ENCODE data around the gene SOX5. TPM values are rescaled to one million over a fixed set of nuclear protein-coding genes. Genes with fewer than 3 reads are reported as not detected.

Gene SOX5
- total and polyA plus RNA-seq, 2 donors (not counting 1 experiment from before 2014, with no cell fraction given), result 3.9 to 17.2 TPM

DNA sequence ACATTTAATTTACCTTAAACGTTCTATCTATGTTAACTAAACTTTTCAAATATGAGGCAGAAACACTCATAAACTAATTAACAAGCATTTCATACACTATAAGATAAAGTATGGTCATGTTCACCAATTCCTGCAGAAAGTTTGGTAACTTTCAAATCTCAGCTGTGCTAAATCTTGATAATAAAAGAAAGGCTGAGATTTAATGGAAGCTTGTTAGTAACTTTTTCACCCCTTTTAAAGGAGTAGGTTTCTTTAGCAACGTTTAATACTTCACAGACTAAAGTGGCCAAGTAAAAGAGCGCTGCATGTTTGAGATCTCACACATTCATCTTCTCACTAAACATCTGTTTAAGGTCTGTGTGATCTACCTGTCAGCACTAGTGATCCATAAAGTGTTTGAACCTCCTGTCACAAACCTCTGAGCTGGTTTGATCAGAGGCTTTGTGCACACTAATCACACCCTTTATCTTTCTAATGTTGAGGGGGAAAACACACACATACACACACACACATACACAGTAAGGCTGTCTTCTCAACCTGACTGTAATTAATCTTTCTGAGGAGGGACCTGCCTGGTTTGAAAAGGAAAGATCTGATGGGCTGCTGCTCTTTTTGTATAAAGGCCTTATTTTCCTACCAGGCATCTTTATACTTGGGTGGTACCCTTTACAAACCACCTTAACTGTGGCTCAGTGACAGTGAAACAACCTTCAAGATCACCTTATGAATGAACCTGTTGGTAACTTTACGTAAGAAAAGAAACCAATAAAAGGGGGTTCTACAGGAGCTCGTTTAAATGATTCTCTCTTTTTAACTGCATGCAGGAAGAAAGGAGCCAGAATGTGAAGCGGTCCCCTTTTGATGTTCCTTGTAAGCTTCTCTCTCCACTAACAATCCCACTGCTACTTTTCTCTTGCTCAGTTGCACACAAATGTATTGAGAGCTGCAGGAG, 244.2 kb downstream of the SOX5 start:
- H3K36me3 ChIP-seq (replicated peaks in 1 of 2; ENCODE audit: control extremely low read depth in 1 of 2, control insufficient read depth in 1 of 2, extremely low read depth in 1 of 2, insufficient read depth in 2 of 2, low read length in 1 of 2), result no peaks in the 10 kb centered on the region
- H3K79me2 ChIP-seq (ENCODE audit: control insufficient read depth, insufficient read depth, low read length), result no peaks in the 10 kb centered on the region
- ChIA-PET POLR2A (no interaction called here), CTCF (no interaction called here)
- no peak overlapping the region for H3K4me3 Mint-ChIP-seq
- no peaks in the 10 kb centered on the region for H3K4me1 Mint-ChIP-seq
- no peak overlapping the region for H3K4me3 ChIP-seq (ENCODE audit: control extremely low read depth in 1 of 5, extremely low read depth in 1 of 5, insufficient read depth in 1 of 5, low read depth in 2 of 5, low read length in 4 of 5)
- H3K9me3 Mint-ChIP-seq (ENCODE audit: insufficient read depth), result no peaks in the 10 kb centered on the region
- no peaks in the 10 kb centered on the region for H3K9me3 ChIP-seq (ENCODE audit: control extremely low read depth in 1 of 3, control insufficient read depth in 2 of 3, insufficient read depth in 1 of 3, low read length in 2 of 3)
- H3K27ac Mint-ChIP-seq, result no peak overlapping the region
- TF ChIP-seq, protein P1, sequence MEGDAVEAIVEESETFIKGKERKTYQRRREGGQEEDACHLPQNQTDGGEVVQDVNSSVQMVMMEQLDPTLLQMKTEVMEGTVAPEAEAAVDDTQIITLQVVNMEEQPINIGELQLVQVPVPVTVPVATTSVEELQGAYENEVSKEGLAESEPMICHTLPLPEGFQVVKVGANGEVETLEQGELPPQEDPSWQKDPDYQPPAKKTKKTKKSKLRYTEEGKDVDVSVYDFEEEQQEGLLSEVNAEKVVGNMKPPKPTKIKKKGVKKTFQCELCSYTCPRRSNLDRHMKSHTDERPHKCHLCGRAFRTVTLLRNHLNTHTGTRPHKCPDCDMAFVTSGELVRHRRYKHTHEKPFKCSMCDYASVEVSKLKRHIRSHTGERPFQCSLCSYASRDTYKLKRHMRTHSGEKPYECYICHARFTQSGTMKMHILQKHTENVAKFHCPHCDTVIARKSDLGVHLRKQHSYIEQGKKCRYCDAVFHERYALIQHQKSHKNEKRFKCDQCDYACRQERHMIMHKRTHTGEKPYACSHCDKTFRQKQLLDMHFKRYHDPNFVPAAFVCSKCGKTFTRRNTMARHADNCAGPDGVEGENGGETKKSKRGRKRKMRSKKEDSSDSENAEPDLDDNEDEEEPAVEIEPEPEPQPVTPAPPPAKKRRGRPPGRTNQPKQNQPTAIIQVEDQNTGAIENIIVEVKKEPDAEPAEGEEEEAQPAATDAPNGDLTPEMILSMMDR (IDR thresholded peaks at IDR 0.05), result no peak
- TF ChIP-seq EZH2 (IDR thresholded peaks at IDR 0.05; ENCODE audit: borderline replicate concordance, insufficient read depth, low read depth, low read length, poor library complexity, severe bottlenecking), result no peak
- no peak overlapping the region for H3K9ac ChIP-seq (ENCODE audit: low read length)
- no peak for DNase-seq
- no peak for ATAC-seq (ENCODE audit: low read depth)
- no peaks in the 10 kb centered on the region for H3K27me3 ChIP-seq (replicated peaks in 1 of 4; ENCODE audit: control extremely low read depth in 1 of 4, control insufficient read depth in 3 of 4, insufficient read depth in 4 of 4, low read length in 3 of 4)
- no peaks in the 10 kb centered on the region for H3K4me1 ChIP-seq (ENCODE audit: control insufficient read depth in 2 of 2, insufficient read depth in 2 of 2, low read length in 2 of 2)
- no peaks in the 10 kb centered on the region for H3K27me3 Mint-ChIP-seq
- no peak overlapping the region for H3K27ac ChIP-seq (ENCODE audit: low read length in 2 of 2)
- H3K4me2 ChIP-seq (replicated peaks; ENCODE audit: low read depth, low read length, poor library complexity, severe bottlenecking), result no peak overlapping the region
- H2AFZ ChIP-seq (ENCODE audit: insufficient read depth, low read depth, low read length, poor library complexity, severe bottlenecking), result no peak overlapping the region
- intact Hi-C loops (cut with micrococcal nuclease), result no loop called here
- WGBS (ENCODE audit: insufficient coverage), result 87% methylated on average over 3 of the region's 6 CpGs
- no peaks in the 10 kb centered on the region for H4K20me1 ChIP-seq (ENCODE audit: control insufficient read depth, insufficient read depth, low read length, poor library complexity, severe bottlenecking)

DNA sequence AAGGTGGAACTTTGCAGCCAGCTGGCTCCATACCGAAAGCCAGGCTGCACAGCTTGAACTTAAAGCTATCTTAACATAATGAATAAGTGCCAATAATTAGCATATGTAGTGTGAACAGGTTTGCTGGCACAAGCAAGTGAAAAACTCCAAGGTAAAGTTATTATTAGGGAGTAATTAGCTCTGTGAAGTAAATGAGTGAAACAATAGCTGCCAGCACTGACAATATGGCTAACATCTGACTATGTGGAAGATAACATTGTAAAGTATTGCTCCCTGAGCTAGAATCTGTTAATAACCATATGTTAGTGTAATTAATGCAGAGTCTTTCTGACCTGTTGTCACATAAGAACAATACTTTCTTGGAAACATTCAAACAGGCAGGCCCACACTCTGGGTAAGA, 246.4 kb downstream of the SOX5 start:
- TF ChIP-seq EZH2 (IDR thresholded peaks at IDR 0.05; ENCODE audit: borderline replicate concordance, insufficient read depth, low read depth, low read length, poor library complexity, severe bottlenecking), result no peak
- TF ChIP-seq, protein P1 (IDR thresholded peaks at IDR 0.05), result no peak

More for the DNA sequence above, 246.4 kb downstream of the SOX5 start:
- Histone ChIP-seq H3K9me3 (ENCODE audit: control extremely low read depth in 1 of 3, control insufficient read depth in 2 of 3, insufficient read depth in 1 of 3, low read length in 2 of 3) (no peaks in the 10 kb centered on the region), H3K4me1 (ENCODE audit: control insufficient read depth in 2 of 2, insufficient read depth in 2 of 2, low read length in 2 of 2) (no peaks in the 10 kb centered on the region), H3K4me3 (ENCODE audit: control extremely low read depth in 1 of 5, extremely low read depth in 1 of 5, insufficient read depth in 1 of 5, low read depth in 2 of 5, low read length in 4 of 5) (no peak overlapping the region), H3K4me2 (replicated peaks; ENCODE audit: low read depth, low read length, poor library complexity, severe bottlenecking) (no peak overlapping the region), H3K79me2 (ENCODE audit: control insufficient read depth, insufficient read depth, low read length) (no peaks in the 10 kb centered on the region), H3K27me3 (replicated peaks in 1 of 4; ENCODE audit: control extremely low read depth in 1 of 4, control insufficient read depth in 3 of 4, insufficient read depth in 4 of 4, low read length in 3 of 4) (no peaks in the 10 kb centered on the region), H3K36me3 (replicated peaks in 1 of 2; ENCODE audit: control extremely low read depth in 1 of 2, control insufficient read depth in 1 of 2, extremely low read depth in 1 of 2, insufficient read depth in 2 of 2, low read length in 1 of 2) (no peaks in the 10 kb centered on the region), H3K27ac (ENCODE audit: low read length in 2 of 2) (no peak overlapping the region), H4K20me1 (ENCODE audit: control insufficient read depth, insufficient read depth, low read length, poor library complexity, severe bottlenecking) (no peaks in the 10 kb centered on the region), H3K9ac (ENCODE audit: low read length) (no peak overlapping the region), H2AFZ (ENCODE audit: insufficient read depth, low read depth, low read length, poor library complexity, severe bottlenecking) (no peak overlapping the region)
- H3K4me1 Mint-ChIP-seq, result no peaks in the 10 kb centered on the region
- ATAC-seq (ENCODE audit: low read depth) (no peak), DNase-seq (no peak)
- ChIA-PET CTCF (no interaction called here), POLR2A (no interaction called here)
- H3K27ac Mint-ChIP-seq, result no peak overlapping the region
- H3K9me3 Mint-ChIP-seq (ENCODE audit: insufficient read depth), result no peaks in the 10 kb centered on the region
- no CpG with 5 or more reads among the region's 1 CpG for WGBS (ENCODE audit: insufficient coverage)
- H3K4me3 Mint-ChIP-seq, result no peak overlapping the region
- H3K27me3 Mint-ChIP-seq, result no peaks in the 10 kb centered on the region
- intact Hi-C loops (cut with micrococcal nuclease), result no loop called here

All from B cell (primary cell).